Head of caudate nucleus (tissue), 42 donors: Measurements from ENCODE around the gene OR2A7.
"Not testable (repeated sequence)": the region's sequence is repeated elsewhere in the genome, so short reads cannot be mapped to it uniquely, and the experiment has no call there.

Experiments used
- DNase-seq, 42 donors: peaks; one replicate each; pipeline versions ENCODE4 v3.0.0 to v3.0.0-alpha.2; 2020 to 2021; ENCODE audit warnings: mixed read lengths in 7 of 42
- intact Hi-C: fragments of 100-400 bp; cut with DNase I; formaldehyde crosslinking; loops from one replicate; pipeline ENCODE4 v1.15.0; 2022

OR2A7 gene

GRCh38 chr7:144264692-144265091, at the start of gene OR2A7:
Gene OR2A7, minus strand, starts transcription at chr7:144264792. Its CDS starts 5,164 bp downstream, at chr7:144259628.
- DNase-seq, intact Hi-C loops: not testable (repeated sequence)

DNA sequence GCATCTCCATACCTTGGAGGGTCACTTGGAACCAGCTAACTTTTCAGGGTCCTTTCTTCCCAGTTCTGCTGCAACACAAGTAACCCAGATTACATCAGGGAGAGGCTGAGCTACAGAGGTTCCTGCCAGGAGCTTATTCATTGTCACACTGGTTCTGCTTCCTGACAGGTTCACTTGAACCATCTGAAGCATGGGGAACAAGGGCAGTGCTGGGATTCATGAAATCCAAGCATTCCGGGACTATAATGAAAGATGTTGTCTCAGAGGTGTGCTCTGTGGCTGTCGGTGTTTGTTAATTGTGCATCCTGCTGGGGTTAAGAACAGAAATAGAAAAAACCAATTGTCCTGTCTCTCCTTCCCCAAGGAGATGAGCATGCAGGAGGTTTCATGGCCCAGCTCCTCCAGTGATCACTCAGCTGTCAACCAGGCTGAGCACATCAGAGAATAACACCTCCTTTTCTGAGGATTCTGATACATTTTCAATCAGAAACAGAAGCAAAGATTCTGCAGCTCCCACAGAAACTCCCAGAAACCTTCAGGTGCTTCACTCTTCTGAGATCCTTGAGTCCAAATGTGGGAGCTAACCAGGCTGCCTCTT, 47.4 kb upstream of the OR2A7 start, which contains the start of gene OR2A1:
OR2A1 (plus strand) TSS at position 548 of the 598 bp plus-strand sequence. CDS start 5,706 bp downstream, outside the sequence.
- intact Hi-C loops, DNase-seq: not testable (repeated sequence)

GRCh38 chr7:144311218-144311617, 46.6 kb upstream of the OR2A7 start:
- DNase-seq, intact Hi-C loops: not testable (repeated sequence)

DNA sequence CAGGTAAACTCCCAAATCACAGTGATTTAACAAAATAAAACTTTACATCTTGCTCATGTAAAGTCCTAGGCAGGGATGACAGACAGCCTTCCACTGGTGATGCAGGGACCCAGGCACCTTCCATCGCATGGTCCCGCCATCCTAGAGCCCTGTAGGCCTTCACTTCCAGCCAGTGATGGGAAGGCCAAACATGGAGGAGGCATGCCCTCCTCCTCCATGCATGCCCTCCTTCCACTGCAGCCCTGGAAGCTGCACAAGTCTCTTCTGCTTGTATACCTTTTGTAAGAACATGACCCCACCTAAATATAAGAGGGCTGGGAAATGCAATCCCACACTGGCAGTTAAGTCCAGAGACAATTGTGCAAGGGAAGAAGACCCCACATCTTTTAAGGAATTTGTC, 45.1 kb upstream of the OR2A7 start:
- intact Hi-C loops, DNase-seq: not testable (repeated sequence)

DNA sequence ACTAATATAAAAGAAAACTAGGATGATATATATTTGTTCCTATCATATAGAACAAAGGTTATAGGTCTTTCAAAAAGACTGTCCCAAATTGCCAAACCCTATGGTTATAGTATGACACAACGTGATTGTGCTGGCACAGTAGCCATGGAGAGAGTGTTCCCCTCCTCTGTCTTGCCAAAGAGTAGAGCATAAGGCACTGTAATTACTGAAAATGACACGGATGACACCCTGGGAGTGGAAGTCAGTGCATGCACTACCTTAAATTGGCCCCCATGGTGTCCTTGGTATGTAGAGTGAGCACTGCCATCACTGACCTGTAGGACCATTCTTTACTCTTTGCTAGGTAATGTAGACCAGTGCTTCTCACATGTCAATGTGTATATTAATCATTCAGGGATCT, 40.6 kb upstream of the OR2A7 start:
- DNase-seq, intact Hi-C loops: not testable (repeated sequence)

- intact Hi-C loops = not testable (repeated sequence)
These were observed 39.0 kb upstream of the OR2A7 start for GRCh38 chr7:144303607-144304006.

DNA sequence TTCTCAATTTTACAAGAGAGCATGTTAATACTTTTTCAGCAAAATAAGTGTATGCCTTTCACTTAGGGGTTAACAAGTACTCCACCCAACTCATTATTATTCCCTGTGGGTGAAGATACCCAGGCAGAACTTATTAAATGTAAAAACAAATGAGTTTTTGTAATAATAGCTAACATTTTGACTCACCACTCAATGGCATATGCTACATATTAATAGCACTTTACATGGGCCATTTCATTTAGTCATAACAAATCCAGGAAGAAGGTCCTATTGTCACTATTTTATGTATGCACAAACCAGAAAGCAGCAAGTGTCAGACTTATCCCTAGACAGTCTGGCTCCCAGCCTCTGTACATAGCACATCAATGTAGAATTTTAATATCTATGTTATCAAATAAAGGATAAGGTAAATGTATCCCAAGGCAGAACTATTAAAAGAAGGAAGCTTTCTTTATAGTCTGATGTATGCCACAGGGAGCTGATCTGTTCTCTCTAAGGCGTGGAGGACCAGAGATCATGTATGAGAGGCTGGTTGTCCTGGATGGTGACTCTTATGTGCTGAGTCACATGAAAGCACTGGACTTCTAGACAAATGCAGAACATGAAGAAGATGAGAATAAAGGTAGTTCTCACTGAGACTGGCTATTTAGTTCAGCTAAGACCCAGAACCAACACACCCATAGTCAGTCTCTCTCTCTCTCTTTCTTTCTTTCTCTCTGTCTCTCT, 38.1 kb upstream of the OR2A7 start:
- DNase-seq = peak in 1 of 42 donors; percentile 2
- intact Hi-C loops = not testable (repeated sequence)

More at GRCh38 chr7:144303607-144304006, 39.0 kb upstream of the OR2A7 start:
- not testable (repeated sequence) for DNase-seq

DNA sequence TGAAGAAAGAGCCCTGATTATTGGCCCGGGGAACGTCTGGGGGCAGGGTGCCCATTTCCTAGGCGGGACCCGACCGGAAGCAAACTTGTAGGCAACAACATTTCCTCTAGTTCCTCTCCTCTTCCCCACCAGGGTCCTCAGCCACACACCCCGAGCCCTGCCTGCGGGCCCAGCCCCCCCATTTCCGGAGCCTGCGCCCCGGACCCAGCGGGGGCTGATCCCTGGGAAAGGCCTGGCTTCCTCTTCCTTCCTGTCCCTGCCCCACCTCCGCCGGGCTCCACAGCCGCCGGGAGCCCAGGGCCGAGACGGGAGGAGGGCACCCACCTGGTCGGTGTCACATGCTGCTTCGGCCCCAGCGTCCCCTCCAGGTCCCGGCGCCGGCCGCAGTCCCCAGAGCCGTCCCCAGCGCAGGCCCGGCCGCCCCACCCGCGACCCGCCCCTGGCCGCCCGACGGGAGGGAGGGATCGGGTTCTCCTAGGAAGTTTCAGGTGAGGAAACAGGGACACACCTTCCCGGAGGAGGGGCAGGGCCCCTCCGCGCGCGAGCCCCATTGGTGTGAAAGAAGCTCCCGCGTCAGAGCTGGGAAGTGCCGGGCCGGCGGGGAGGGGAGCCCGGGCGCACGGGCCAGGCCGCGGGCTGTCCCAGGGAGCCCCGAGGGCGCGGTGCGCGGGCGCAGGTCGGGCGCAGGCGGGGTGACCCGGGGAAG, 29.4 kb upstream of the OR2A7 start:
- intact Hi-C loops, DNase-seq: not testable (repeated sequence)

DNA sequence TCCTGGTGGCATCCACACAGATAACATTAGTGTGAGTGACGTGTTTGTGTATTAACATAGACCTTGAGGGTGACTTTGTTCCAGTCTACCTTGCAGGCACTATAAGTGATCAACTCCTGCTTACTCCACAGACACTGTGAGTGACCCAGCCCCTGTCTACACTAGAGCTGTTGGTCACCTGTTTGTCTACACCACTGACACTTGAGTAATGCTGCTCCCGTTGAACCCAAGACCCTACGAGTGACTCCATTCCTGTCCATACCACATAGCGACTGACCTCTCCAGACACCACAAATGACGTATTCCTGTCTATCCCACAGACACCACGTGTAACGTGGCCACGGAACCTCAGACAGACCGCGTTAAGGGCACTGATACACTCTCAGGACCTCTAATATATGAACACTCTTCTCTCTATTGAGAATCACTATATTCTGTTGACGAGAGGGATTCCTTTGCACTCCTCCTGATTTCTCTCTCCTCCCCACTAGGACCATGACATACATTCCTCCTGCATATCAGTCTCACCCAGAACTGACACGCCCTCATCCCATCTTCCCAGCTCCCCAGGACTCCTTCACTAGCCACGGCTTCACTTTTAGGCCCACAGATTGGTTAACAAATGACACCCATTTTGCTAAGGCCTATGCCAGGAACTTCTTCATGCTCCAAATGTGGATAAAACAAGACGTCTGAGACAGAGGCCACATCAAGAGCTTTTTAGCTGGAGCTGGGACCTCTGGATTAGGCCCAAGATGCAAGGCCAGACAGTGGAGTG, 28.0 kb upstream of the OR2A7 start:
- peak in 1 of 42 donors; percentile 27 for DNase-seq
- intact Hi-C loops = not testable (repeated sequence)

GRCh38 chr7:144291607-144292006, 27.0 kb upstream of the OR2A7 start:
- DNase-seq = peak in 1 of 42 donors; percentile 4
- intact Hi-C loops = not testable (repeated sequence)

DNA sequence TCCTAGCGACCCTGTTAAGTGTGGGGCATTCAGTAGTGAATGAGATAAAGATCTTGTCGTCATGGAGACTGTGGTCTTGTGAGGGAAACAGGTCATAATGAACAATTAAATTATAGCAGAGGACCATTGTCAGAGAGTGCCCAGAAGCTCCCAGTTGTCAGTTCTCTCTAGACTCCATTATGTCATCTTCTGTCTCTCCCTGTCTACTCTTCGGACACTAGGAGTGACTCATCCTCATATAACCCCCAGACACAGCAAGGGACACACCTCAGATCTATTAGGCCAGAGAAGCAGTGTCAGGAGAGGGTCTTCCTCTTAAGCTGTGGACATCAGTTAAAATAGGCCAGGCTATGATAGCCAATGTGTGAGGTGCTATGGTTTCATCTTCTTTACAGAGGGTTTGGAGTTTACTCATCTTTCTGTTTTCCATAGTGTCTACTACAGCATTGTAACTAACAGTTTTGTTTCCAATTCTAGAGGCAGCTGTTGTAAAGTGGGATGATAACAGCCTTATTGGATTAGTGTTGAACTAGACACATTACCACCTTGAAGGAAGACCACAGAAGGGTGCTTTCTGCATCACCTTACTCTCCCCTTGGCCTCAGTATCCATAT, 22.7 kb upstream of the OR2A7 start:
- DNase-seq, intact Hi-C loops: not testable (repeated sequence)

DNA sequence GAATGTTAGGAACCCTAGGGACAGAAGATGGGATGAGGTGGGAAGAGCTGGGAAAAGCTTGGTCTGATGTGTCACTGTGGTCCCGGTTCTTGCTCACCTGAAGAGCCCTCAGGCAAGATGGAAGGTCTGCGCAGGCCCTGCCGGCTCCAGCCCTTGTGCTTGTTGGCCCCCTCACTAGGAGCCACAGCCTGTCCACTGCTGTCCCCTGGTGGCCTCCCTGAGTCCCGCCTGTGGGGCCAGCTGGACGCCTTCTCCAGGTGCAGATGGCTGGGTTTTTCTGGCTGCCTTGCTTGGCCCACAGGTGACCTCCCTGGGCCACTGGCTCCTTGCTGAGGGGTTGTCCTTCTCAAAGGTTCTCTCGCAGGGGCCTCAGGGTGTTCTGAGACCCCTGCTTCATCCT, 19.1 kb upstream of the OR2A7 start:
- DNase-seq = not testable (repeated sequence)

GRCh38 chr7:144282490-144282889, 17.9 kb upstream of the OR2A7 start:
- DNase-seq, intact Hi-C loops: not testable (repeated sequence)

More for the DNA sequence above, 19.1 kb upstream of the OR2A7 start:
- intact Hi-C loops = not testable (repeated sequence)

DNA sequence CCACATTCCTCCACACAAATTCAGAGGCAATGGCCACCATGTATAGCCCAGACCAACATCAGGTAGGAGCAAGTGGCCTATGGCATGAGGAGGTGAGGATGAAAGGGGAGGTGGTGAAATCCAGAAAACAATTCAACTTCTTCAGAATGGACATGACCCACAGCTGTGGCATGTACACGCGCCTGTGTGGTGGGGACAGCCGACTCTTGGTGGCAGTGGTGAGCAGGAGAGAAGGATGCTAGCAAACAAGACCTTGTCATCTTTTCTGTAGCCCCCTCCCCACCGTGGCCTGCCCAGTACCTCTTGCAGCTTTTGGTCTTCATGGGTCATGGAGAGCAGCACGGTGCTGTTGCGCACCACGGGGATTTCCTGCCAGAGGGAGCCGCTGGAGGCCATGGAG, 17.4 kb upstream of the OR2A7 start:
- DNase-seq, intact Hi-C loops: not testable (repeated sequence)

- DNase-seq, intact Hi-C loops: not testable (repeated sequence)
These were observed 15.4 kb upstream of the OR2A7 start for GRCh38 chr7:144280010-144280409.

DNA sequence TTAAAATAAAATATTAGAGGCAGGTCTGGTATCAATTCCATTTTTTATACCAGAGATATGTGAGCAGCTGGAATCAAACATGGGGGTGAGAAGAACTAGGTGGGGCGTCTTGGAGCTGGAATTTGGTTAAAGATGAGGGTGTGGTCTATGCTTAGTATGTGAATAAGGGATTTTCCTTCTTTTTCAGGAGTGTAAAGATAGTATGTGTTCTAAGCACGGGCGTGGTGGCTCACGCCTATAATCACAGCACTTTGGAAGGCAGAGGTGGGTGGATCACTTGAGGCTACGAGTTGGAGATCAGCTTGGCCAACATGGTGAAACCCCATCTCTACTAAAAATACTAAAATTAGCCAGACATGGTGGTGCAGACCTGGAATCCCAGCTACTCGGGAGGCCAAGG, 10.7 kb upstream of the OR2A7 start:
- intact Hi-C loops, DNase-seq: not testable (repeated sequence)

- intact Hi-C loops, DNase-seq: not testable (repeated sequence)
These were observed 4.6 kb upstream of the OR2A7 start, which contains the start of gene CTAGE8 for GRCh38 chr7:144269188-144269587. Gene CTAGE8, minus strand, starts transcription at chr7:144269288. Its CDS starts 38 bp downstream, at chr7:144269250.

- intact Hi-C loops, DNase-seq: not testable (repeated sequence)
These were observed 2.5 kb downstream of the OR2A7 start for GRCh38 chr7:144262128-144262527.
